WTC11 (cell line): ENCODE results near the gene CCNJL. TPM values are rescaled to one million over a fixed set of nuclear protein-coding genes. Genes with fewer than 3 reads are reported as not detected.

Source experiments
- ATAC-seq: fragments of 200-7000 bp; cut with Tn5 transposase; 2 replicates; pipeline ENCODE4 v1.10.0; 2021; ENCODE audit warnings: mild to moderate bottlenecking, moderate library complexity
- CTCF ChIA-PET: fragments of 300-600 bp; sonication (Branson Sonifier 250); formaldehyde crosslinking; loops from one replicate; lab custom pipeline; 2021; ENCODE audit warnings: antibody characterized with exemption; lab: Charles Lee
- POLR2A ChIA-PET: fragments of 350-600 bp; sonication (Branson Sonifier 250); formaldehyde crosslinking; loops from one replicate; lab custom pipeline; 2021; ENCODE audit warnings: antibody characterized with exemption; lab: Charles Lee
- DNase-seq: peaks from one replicate; pipeline ENCODE4 v3.0.0; 2021; ENCODE audit warnings: low spot score
- H3K27ac Mint-ChIP-seq: 2 replicates; pipeline ENCODE4 v1.8.0; 2021; ENCODE audit warnings: mixed read lengths
- H3K27me3 Mint-ChIP-seq: 2 replicates; pipeline ENCODE4 v1.8.0; 2021; ENCODE audit warnings: low read depth, mild to moderate bottlenecking, moderate library complexity, mixed read lengths
- H3K36me3 Mint-ChIP-seq: 2 replicates; pipeline ENCODE4 v1.8.0; 2021; ENCODE audit warnings: mixed read lengths
- H3K4me1 Mint-ChIP-seq: 2 replicates; pipeline ENCODE4 v1.8.0; 2022; ENCODE audit warnings: mixed read lengths
- H3K4me3 Mint-ChIP-seq: 2 replicates; pipeline ENCODE4 v1.8.0; 2021; ENCODE audit warnings: mild to moderate bottlenecking, moderate library complexity, mixed read lengths
- H3K9me3 Mint-ChIP-seq: 2 replicates; pipeline ENCODE4 v1.8.0; 2021; ENCODE audit warnings: mixed read lengths
- E2F5 ChIP-seq: sonication (generic); formaldehyde crosslinking; IDR thresholded peaks from 2 replicates; pipeline ENCODE4 v1.8.1; 2022; ENCODE audit warnings: mild to moderate bottlenecking, moderate library complexity, missing genetic modification reagents
- FOXJ3 ChIP-seq: sonication (generic); formaldehyde crosslinking; IDR thresholded peaks from 2 replicates; pipeline ENCODE4 v1.9.0; 2021; ENCODE audit warnings: missing genetic modification reagents, mild to moderate bottlenecking, borderline replicate concordance
- FOXP4 ChIP-seq: sonication (generic); formaldehyde crosslinking; IDR thresholded peaks from 2 replicates; pipeline ENCODE4 v1.8.0; 2022; ENCODE audit warnings: mild to moderate bottlenecking, missing genetic modification reagents
- GRHL2 ChIP-seq: fragments of 250-450 bp; sonication (Bioruptor Pico); IDR thresholded peaks from 2 replicates; pipeline ENCODE4 v1.8.0; 2022; ENCODE audit warnings: mild to moderate bottlenecking, moderate library complexity; ENCODE audit not compliant: insufficient replicate concordance, severe bottlenecking
- HMGA2 ChIP-seq: fragments of 250-450 bp; sonication (Bioruptor Pico); IDR thresholded peaks from 2 replicates; pipeline ENCODE4 v1.4.0; 2021; ENCODE audit warnings: mild to moderate bottlenecking, moderate library complexity
- IRF2 ChIP-seq: sonication (generic); formaldehyde crosslinking; IDR thresholded peaks from 2 replicates; pipeline ENCODE4 v1.8.0; 2022; ENCODE audit warnings: low read depth, missing genetic modification reagents, borderline replicate concordance
- STAT6 ChIP-seq: sonication (generic); formaldehyde crosslinking; conservative IDR thresholded peaks from 2 replicates; pipeline ENCODE4 v1.8.1; 2023; ENCODE audit warnings: mild to moderate bottlenecking, low read depth, missing genetic modification reagents, moderate library complexity
- USF2 ChIP-seq: sonication (generic); formaldehyde crosslinking; IDR thresholded peaks from 2 replicates; pipeline ENCODE4 v1.8.1; 2023; ENCODE audit warnings: mild to moderate bottlenecking, missing genetic modification reagents, moderate library complexity
- ZMAT4 ChIP-seq: fragments of 250-450 bp; sonication (Bioruptor Pico); IDR thresholded peaks from 2 replicates; pipeline ENCODE4 v1.9.0; 2021; ENCODE audit warnings: mild to moderate bottlenecking
- ZNF281 ChIP-seq: sonication (generic); formaldehyde crosslinking; IDR thresholded peaks from 2 replicates; pipeline ENCODE4 v1.8.0; 2023; ENCODE audit warnings: mild to moderate bottlenecking, missing genetic modification reagents
- ZNF317 ChIP-seq: sonication (generic); formaldehyde crosslinking; IDR thresholded peaks from 2 replicates; pipeline ENCODE4 v1.8.1; 2023; ENCODE audit warnings: low read depth, mild to moderate bottlenecking, moderate library complexity, missing genetic modification reagents, borderline replicate concordance
- ZNF423 ChIP-seq: fragments of 250-450 bp; sonication (Bioruptor Pico); IDR thresholded peaks from 2 replicates; pipeline ENCODE4 v2.1.2; 2022; ENCODE audit warnings: mild to moderate bottlenecking, moderate library complexity
- ZNF425 ChIP-seq: fragments of 250-450 bp; sonication (Bioruptor Pico); conservative IDR thresholded peaks from 2 replicates; pipeline ENCODE4 v1.9.0; 2021; ENCODE audit warnings: mild to moderate bottlenecking
- total RNA-seq: library from RNA; stranded (reverse); gene quantifications from 3 replicates; pipeline ENCODE4 v1.2.3, GENCODE V29; 2021

CCNJL gene
- total RNA-seq, 1 experiment from 2014 or later = 31.3 TPM

- Mint-ChIP-seq H3K9me3 (no peaks in the 10 kb centered on the region), H3K4me3 (no peak overlapping the region), H3K36me3 (no peaks in the 10 kb centered on the region), H3K4me1 (peaks cover 17% of the 10 kb centered on the region), H3K27me3 (no peaks in the 10 kb centered on the region; the same call in 1 of the 2 replicates), H3K27ac (no peak overlapping the region)
- TF ChIP-seq HMGA2 (CRISPR knock-in tag) = no peak
- TF ChIP-seq ZNF281 (CRISPR knock-in tag) = no peak
- no peak for TF ChIP-seq ZNF317 (CRISPR knock-in tag)
- no peak for TF ChIP-seq ZMAT4 (CRISPR knock-in tag)
- no peak for TF ChIP-seq ZNF425
- TF ChIP-seq IRF2 = no peak
- no peak for TF ChIP-seq FOXJ3 (CRISPR knock-in tag)
- TF ChIP-seq E2F5 (CRISPR knock-in tag) = no peak
- TF ChIP-seq ZNF423 (CRISPR knock-in tag) = no peak
- no peak for TF ChIP-seq FOXP4 (CRISPR knock-in tag)
- no peak for TF ChIP-seq STAT6 (CRISPR knock-in tag)
- no peak for TF ChIP-seq USF2
- TF ChIP-seq GRHL2 (CRISPR knock-in tag) = no peak
- DNase-seq = no peak
- ChIA-PET CTCF (interaction anchor here (0.7 to 1.6 kb wide), 2 partner anchors 16 to 17 kb away, joined by 3 read pairs; no protein-coding TSS in a partner anchor), POLR2A (interaction anchor here (1.1 kb wide), 1 partner anchor 56 kb away, joined by 3 read pairs; no protein-coding TSS in a partner anchor)
- no peak for ATAC-seq
Observed at GRCh38 chr5:160361624-160362228, 49.4 kb upstream of the CCNJL start.
